ENCODE measurements around the gene THAP12.

GRCh38 chr11:76315182-76315853 lies 65.6 kb downstream of the THAP12 start:
- TF ChIP-seq EZH2 (IDR thresholded peaks at IDR 0.05; ENCODE audit: insufficient read depth, poor library complexity, severe bottlenecking) = no peak
- TF ChIP-seq EZH2phosphoT487 (IDR thresholded peaks at IDR 0.05; ENCODE audit: insufficient read depth, low read depth) = no peak

All from GM23248 (cell line).